SKM-1 (cell line): ENCODE results near the gene RAPGEF4.
A peak's percentile ranks its signal among the peaks of the same experiment; 100 is the strongest.

Experiments
- DNase-seq: peaks from one replicate; lab custom pipeline; 2025; ENCODE audit not compliant: unreplicated experiment; lab: John Stamatoyannopoulos, UW

Gene RAPGEF4

DNA sequence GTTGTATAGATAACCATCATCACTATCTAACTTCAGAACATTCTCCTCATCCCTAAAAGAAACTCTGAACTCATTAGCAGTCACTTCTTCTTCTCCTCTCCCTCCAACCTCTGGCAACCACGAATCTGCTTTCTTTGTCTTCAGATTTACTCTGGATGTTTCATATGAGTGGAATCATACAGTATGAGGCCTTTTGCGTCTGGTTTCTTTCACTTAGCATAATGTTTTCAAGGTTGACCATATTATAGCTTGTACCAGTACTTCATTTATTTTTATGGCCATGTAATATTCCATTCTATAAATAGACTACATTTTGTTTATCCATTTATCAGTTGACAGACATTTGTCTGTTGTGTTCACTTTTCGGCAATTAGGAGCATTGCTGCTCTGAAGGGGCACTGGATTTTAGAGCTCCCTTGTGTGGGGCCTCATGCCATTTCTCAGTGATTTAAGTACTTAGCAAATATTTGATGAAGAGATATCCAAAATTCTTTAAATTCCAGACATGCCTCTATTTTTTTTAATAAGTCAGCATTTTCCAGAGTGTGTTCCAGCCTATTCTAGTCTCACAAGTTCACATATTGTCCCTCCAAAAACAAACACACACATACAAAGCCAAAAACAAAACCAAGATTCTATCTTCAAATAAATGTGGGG lies 317.5 kb downstream of the RAPGEF4 start:
- no peak for DNase-seq

DNA sequence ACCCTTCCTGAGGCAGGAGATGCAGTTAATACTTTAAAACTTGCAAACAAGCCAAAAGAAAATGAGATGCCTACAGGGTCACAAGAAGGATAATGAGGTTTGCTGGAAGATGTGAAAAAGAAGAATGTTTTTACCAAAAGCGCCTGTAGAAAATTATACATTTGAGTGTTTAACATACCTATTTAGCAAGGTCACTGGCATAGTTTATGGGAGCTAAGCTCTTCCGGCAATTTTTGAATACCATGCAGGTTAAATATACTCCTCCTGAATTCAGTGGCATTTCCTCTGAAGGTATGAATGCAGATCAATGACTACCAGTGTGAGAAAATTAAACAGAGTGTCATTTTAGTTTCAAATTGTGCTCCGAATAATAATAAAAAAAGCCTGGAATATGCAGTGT lies 318.8 kb downstream of the RAPGEF4 start:
- no peak for DNase-seq

DNA sequence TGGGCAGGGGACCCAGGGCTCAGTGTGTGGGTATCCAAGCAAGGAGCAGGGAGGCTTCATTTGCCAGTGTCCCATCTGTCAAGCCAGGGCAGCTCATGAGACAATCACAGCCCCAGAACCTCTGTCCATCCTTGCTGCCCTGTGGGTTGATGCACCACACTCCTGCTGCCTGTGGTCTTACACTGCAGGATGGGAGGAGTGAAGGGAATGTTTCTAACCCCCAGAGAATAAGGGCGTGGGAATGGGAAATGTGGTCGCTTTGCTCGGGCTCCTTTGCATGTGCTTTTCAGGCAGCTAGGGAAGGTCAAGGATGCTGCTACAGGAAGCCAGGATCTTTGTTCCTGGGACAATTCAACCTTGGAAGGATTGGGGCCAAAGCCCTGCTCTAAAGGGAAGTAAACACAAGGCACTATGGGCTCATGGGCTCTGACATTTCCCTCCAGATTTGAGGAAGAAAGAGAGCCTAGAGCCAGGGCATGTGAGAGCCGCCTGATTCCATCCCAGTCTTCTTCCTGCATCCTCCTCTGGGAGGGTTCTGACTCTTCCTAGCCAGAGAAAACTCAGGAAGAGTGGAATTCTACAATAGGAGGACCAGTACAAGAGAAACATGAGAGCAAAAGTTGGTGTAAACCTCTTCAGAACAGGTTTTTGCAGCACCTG lies 321.2 kb downstream of the RAPGEF4 start:
- DNase-seq = no peak

GRCh38 chr2:173058097-173058496 lies 322.5 kb downstream of the RAPGEF4 start:
- DNase-seq = no peak

DNA sequence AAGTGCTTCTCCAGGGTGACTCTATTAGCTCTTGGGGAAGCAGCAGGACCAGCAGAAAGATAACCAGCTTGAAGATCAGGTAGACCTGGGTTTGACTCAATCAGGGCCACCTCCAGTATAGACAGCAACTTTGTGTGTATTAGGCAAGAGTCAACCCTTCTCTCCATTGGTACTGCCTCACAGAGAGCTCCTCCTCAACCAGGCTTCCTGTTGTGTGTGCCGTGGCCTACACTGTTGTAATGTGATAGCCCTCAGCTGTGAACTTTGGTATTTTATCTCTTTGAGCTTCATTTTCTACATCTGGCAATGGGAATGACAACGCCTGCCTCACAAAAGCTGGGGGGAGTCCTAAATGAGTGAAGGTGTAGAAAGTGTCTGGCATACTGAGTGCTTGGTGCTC lies 323.0 kb downstream of the RAPGEF4 start:
- no peak for DNase-seq

GRCh38 chr2:173059292-173059691 lies 323.6 kb downstream of the RAPGEF4 start:
- DNase-seq = no peak

GRCh38 chr2:173059971-173060461 lies 324.4 kb downstream of the RAPGEF4 start:
- DNase-seq = no peak

DNA sequence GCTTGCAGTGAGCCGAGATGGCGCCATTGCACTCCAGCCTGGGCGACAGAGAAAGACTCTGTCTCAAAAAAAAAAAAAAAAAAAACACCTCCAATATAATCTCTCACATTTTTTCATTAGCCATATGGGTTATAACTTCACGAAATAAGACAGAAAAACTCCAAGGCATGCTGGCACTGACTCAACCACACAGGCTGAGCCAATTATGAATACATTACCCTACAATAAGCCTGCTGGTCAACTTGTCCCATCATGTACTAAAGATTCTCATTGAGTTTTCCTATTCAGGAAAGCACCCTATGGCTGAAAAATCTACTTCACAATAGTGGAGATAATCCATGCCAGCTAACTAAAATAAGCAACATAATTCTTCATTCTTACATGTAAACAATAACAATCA lies 327.2 kb downstream of the RAPGEF4 start:
- DNase-seq = no peak

GRCh38 chr2:173064151-173064805 lies 328.6 kb downstream of the RAPGEF4 start:
- DNase-seq = no peak

DNA sequence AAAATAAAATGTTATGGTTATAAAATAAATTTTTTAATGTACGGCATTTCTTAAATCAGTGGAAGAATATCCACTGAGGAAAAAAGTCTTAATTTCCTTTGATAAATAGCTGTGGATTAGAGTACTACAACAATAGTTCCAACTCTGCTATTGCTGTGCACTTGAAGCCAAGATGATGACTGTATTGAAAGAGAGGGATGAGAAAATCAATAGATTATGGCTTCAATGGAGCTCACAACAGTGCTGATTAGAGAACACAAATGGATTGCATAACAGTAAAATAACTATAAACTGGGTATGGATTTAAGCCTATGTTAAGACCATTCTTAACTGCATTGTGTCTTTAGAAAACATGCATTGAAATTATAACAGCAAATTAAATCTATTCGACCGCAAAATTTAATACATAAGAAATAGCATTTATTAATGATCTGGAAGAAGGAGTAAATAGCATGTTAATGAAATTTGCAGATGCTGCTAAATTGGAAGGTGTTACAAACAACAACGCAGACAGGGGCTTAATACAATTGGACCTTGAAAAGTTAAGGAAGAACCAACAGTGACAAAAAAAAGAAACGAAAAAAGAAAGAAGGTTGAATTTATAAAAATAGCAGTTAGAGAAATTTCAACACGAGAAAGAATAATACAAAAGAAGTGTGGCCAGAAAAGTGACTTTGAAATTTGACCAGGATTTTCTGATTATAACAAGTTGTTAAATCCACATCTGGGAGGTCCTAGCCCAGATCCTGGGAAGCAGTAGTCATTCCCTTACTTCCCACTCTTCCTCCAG lies 331.4 kb downstream of the RAPGEF4 start:
- DNase-seq = no peak

DNA sequence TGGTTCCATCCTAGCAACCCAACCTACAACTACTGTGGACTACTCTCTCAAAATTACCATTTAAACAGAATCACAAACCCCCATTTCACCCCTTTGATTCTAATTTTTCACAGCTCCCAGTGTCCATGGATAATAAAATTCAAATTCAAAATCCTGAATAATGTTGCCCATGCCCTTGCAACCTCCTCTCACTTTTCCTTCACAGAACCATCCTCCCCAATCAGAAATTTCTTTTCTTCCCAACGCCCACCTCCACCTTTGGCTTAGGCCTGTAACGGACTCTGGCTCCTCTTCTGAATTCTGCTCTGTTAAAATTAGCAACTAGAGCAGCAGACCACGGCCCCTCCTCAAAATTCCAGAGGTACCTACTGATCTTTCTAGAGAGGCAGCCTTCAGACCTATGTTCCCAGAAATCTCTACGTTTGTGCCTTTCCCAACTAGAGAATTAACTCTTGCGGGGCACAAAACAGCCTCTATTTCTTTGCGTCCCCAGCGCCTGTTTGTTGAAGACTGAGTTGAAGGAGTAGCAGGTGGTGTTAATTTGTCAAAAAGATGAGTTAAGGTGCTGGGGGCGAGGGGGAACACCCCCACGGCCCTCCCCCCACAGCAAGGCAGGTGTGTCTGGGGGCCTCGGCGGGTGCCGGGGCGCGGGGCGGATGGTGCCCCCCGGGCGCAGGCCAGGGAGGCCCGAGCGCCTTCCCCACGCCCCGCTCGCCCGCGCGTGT lies 339.6 kb downstream of the RAPGEF4 start:
- no peak for DNase-seq

- peak; percentile 71 for DNase-seq
Observed at GRCh38 chr2:173075781-173076580, 340.3 kb downstream of the RAPGEF4 start, which contains the start of gene MAP3K20. MAP3K20 (plus strand) TSS chr2:173075846; CDS start chr2:173091032, 15,186 bp downstream.

DNA sequence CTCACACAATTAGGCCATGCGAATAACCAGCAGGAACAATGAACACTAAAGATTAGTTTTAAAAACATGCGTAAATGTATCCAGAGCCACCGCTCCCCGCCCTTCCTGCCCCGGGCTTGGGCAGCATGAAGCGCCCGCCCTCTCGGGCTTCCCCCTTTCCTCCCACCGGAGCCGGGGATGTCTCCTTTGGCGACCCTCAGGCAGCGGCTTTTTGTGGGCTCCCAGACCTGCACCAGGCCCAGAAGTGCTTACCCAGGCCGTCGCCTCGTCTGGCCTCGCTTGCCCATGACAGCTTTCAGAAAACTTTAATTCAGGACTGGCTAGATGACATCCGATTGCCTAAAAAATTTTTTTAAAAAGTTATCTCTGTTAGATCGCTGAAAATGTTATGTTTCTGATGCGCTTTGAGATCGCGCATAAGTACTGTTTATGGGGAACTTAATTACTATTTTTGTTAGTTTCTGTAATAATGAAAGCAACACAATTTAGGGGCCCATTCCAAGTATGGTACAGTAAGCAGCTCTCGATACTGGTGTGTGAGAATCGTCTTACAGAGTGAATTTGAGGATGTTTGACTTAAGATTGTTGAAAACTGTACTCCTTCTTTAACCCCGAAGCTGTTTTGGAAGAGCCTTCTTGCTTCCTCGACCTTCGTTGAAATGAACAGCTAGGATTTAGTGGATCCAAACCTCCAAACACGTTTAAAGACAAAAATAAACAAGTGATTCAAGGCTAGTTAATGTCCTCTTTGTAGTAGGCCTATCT lies 341.1 kb downstream of the RAPGEF4 start:
- DNase-seq = peak; percentile 41

DNA sequence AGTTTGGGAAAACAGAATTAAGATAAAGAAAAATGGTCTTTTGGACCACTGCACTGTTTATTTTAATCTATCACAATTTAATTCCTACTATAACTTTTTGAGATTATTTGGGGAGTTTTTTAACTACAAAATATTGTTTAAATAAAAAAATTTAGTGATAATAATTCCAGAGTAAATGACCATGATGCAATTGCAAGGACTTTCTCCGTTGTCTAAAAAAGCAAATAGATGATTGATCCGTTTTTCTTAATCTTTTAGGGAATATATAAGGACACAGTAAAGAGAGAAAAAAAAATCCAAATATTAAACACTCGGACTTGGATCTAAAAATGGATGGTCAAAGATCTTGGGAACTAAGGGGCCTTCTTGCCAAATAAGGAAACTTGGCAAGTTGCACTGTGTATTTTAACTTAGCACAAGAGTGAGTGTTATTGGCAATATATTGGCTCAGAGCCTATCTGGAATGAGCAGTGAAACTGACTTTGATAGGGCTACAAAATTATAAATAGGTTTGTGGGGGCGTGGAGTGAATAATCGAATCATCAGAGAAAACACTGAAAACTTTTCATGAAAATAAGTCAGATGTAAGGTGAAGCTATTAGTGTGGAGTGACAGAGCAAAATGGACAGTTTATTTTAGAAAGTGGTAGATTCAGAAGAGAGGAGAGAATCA lies 342.0 kb downstream of the RAPGEF4 start:
- no peak for DNase-seq

GRCh38 chr2:173079141-173079540 lies 343.5 kb downstream of the RAPGEF4 start:
- DNase-seq = no peak

DNA sequence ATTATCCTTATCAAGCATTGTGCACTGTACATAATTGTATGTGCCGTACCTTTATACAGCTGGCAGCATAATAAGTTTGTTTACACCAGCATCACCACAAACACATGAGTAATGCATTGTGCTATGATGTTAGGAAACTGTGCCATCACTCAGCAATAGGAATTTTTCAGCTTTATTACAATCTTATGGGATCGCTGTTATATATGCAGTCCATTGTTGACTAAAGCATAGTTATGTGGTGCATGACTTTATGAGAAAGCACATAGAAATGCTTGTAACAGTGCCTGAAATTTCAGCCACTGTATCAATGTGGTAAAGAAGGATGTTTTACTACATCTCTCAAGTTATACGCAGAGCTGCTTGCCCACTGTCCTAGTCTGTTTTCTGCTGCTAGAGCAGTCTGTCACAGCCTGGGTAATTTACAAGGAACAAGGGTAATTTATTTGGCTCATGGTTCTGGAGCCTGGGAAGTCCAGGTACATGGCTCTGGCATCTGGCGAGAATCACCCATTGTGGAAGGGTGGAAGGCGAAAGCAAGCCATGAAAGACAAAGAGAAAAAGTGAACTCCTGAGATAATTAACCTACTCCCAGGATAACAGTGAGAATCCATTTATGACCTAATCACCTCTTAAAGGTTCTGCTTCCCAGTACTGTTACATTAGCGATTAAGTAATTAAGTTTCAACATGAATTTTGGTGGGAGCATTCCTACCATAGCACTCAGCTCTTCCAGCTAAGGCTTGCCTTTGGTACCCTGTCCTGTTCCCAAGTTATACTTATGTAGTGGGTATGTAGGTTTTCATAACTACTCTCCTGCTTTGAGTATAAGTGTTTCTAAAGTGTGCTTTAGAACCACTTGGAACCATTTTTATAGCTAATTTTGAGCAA lies 344.6 kb downstream of the RAPGEF4 start:
- no peak for DNase-seq

GRCh38 chr2:173086518-173087213 lies 351.0 kb downstream of the RAPGEF4 start:
- DNase-seq = no peak
